Prostate gland (tissue), 2 donors: ENCODE measurements around the gene PFDN1.

ENCODE experiments used
- CTCF ChIP-seq, 4 experiments: fragments of 200-600 bp in 2 of 4; fragments of 450-650 bp in 2 of 4; sonication (generic) in 2 of 4; IDR thresholded peaks; 1 replicate in 3 of 4; 2 replicates in 1 of 4; pipeline ENCODE4 v1.5.1; 2016 to 2019; ENCODE audit warnings: antibody characterized with exemption in 4 of 4, mild to moderate bottlenecking in 2 of 4, moderate library complexity in 2 of 4
- POLR2A ChIP-seq: fragments of 450-650 bp; IDR thresholded peaks from one replicate; pipeline ENCODE4 v1.6.1; 2016; ENCODE audit warnings: antibody characterized with exemption, mild to moderate bottlenecking

GRCh38 chr5:140258873-140259272, 44.0 kb downstream of the PFDN1 start:
- TF ChIP-seq CTCF (IDR thresholded peaks at IDR 0.05), result no peak
- no peak for TF ChIP-seq POLR2A
